ENCODE data around the gene DLG3. TPM values are rescaled to one million over a fixed set of nuclear protein-coding genes. Genes with fewer than 3 reads are reported as not detected.

The DLG3 gene
- total and polyA plus RNA-seq, 2 of the 8 experiments (the other 6 are each of a cell fraction or from before 2014, with no cell fraction given): 29.2 to 63.8 TPM

DNA sequence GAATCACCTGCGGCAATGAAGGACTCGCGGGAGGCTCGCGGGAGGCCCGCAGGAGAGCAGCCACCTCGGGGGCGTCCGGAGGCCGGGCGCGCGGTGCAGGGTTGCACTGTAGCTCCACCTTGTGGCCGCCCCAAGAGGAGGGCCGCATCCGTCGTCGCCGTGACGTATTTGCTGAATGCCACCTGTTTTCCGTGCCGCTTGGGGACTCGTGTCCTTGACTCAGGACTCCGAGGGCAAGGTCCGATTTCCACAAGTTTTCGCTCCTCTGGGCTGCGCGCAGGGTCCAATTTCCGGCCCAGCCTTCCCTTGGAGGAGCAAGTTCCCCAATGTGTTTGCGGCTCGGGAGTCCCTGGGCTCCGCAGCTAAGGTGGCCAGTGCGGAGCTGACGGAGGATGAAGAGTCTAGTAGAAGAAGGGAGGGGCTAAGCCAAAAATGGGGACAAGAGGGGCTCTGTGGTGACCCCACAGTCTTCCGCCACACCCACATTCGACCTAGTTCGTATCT lies 10.7 kb upstream of the DLG3 start:
- POLR2A ChIA-PET (ENCODE audit: partially characterized antibody): interaction anchor here (0.6 to 5.3 kb wide), 5 partner anchors 9 to 212 kb away, joined by 3 to 52 read pairs (median 9); partner anchors contain the start of genes DLG3 and GDPD2
- Histone ChIP-seq H4K5ac (ENCODE audit: insufficient read length, low read depth, low read length) (peak overlapping the region; percentile 40), H3K9ac (replicated peaks in 1 of 4; ENCODE audit: extremely low read depth in 1 of 4, low read depth in 3 of 4, low read length in 3 of 4) (peak overlapping the region in 3 of 4 experiments; percentile 42 to 74 (median 51); a peak in 5 of 7 replicates), H4K20me1 (replicated peaks in 1 of 2; ENCODE audit: control insufficient read depth in 1 of 2, insufficient read depth in 2 of 2, low read length in 2 of 2) (no peaks in the 10 kb centered on the region), H2BK12ac (ENCODE audit: low read depth, low read length) (no peak overlapping the region), H3K9me3 (ENCODE audit: insufficient read depth in 2 of 2, low read depth in 1 of 2, low read length in 1 of 2) (no peaks in the 10 kb centered on the region), H3K79me2 (ENCODE audit: control insufficient read depth in 1 of 2, insufficient read depth in 2 of 2, low read length in 2 of 2) (no peaks in the 10 kb centered on the region), H3K4me2 (ENCODE audit: insufficient read depth in 1 of 2, low read depth in 2 of 2, low read length in 2 of 2) (peak overlapping the region; percentile 15 to 78), H2AFZ (ENCODE audit: low read length) (peak overlapping the region; percentile 97; the same call in 1 of the 2 replicates), H2AK5ac (ENCODE audit: low read depth, low read length) (no peak overlapping the region), H3K4me1 (replicated peaks in 1 of 4; ENCODE audit: control insufficient read depth in 3 of 4, insufficient read depth in 4 of 4, low read length in 3 of 4) (peaks cover 0 to 6% (median 1%) of the 10 kb centered on the region in 4 experiments; a peak in 4 of 7 replicates), H3K27ac (ENCODE audit: low read depth, low read length) (peak overlapping the region; percentile 84), H3K14ac (ENCODE audit: insufficient read length) (no peak overlapping the region), H2BK120ac (replicated peaks; ENCODE audit: low read depth, low read length) (no peak overlapping the region), H2BK15ac (ENCODE audit: low read length) (no peak overlapping the region), H4K8ac (ENCODE audit: extremely low read depth, insufficient read depth, low read length) (no peak overlapping the region), H2BK5ac (ENCODE audit: low read depth, low read length) (peak overlapping the region; percentile 52; the same call in 1 of the 2 replicates), H3K23ac (ENCODE audit: insufficient read length) (no peak overlapping the region), H2BK20ac (ENCODE audit: low read length) (no peak overlapping the region), H3K56ac (replicated peaks; ENCODE audit: insufficient read length, low read depth, low read length) (no peak overlapping the region), H3K36me3 (ENCODE audit: control insufficient read depth in 2 of 4, insufficient read depth in 4 of 4, low read length in 3 of 4) (peaks cover 4 to 22% (median 13%) of the 10 kb centered on the region in 4 experiments), H3K27me3 (replicated peaks in 1 of 4; ENCODE audit: control insufficient read depth in 3 of 4, extremely low read depth in 1 of 4, insufficient read depth in 3 of 4, low read length in 3 of 4) (no peaks in the 10 kb centered on the region), H3K4me3 (ENCODE audit: extremely low read depth in 1 of 4, insufficient read depth in 2 of 4, low read depth in 3 of 4, low read length in 4 of 4) (peak overlapping the region; percentile 44 to 88 (median 76)), H3K79me1 (ENCODE audit: low read depth, low read length) (no peaks in the 10 kb centered on the region), H3K4ac (replicated peaks; ENCODE audit: insufficient read length, low read depth, low read length) (no peak overlapping the region), H4K91ac (replicated peaks; ENCODE audit: insufficient read length, low read length) (no peak overlapping the region), H3K18ac (ENCODE audit: extremely low read depth, low read length) (no peak overlapping the region), H3K23me2 (ENCODE audit: low read depth, low read length) (no peaks in the 10 kb centered on the region; the same call in 1 of the 2 replicates)
- peak; percentile 36 to 76 for DNase-seq (ENCODE audit: low read depth in 1 of 2, low spot score in 2 of 2)
- WGBS, 2 experiments (ENCODE audit: extremely low coverage in 1 of 2, insufficient coverage in 1 of 2, insufficient read length in 1 of 2, insufficient replicate concordance in 2 of 2, low coverage in 1 of 2, low lambda C conversion rate in 2 of 2, missing lambda C conversion rate in 1 of 2): 5% methylated on average over 16 of the region's 37 CpGs; no CpG with 5 or more reads in 1 of the 2 experiments
- CTCF ChIA-PET (ENCODE audit: partially characterized antibody): interaction anchor here (0.6 to 4.2 kb wide), 9 partner anchors 10 to 470 kb away, joined by 3 to 43 read pairs (median 4); partner anchors contain the start of genes DLG3 and GDPD2
- FAIRE-seq: peak; percentile 84
- TF ChIP-seq RAD21 (IDR thresholded peaks at IDR 0.05 in 1 of 2, conservative IDR thresholded peaks at IDR 0.05 in 1 of 2; ENCODE audit: low read depth in 2 of 2, low read length in 2 of 2) (peak; percentile 53 to 68; a peak in 3 of 4 replicates), TAF1 (IDR thresholded peaks at IDR 0.05; ENCODE audit: low read depth, low read length) (peak; percentile 9; the same call in 1 of the 2 replicates), MAFK (IDR thresholded peaks at IDR 0.05; ENCODE audit: low read depth, low read length) (no peak), PHF8 (conservative IDR thresholded peaks at IDR 0.05; ENCODE audit: low read depth, low read length) (0 out of 2 replicates have a peak, but pooled peaks have one; percentile 11), CTCF (IDR thresholded peaks at IDR 0.05; ENCODE audit: control extremely low read depth in 1 of 3, insufficient read depth in 1 of 3, low read depth in 1 of 3, low read length in 3 of 3) (peak in 2 of 3 experiments; percentile 56 to 80; a peak in 3 of 4 replicates), CREB1 (IDR thresholded peaks at IDR 0.05) (peak; percentile 90), CHD2 (IDR thresholded peaks at IDR 0.05; ENCODE audit: low read length) (0 out of 2 replicates have a peak, but pooled peaks have one; percentile 32), POLR2A (IDR thresholded peaks at IDR 0.05; ENCODE audit: control extremely low read depth in 1 of 2, low read depth in 2 of 2, low read length in 2 of 2) (0 out of 3 replicates have a peak, but pooled peaks of 1 of the 2 experiments have one; percentile 9), MAX (IDR thresholded peaks at IDR 0.05) (peak; percentile 69), POLR2AphosphoS5 (IDR thresholded peaks at IDR 0.05; ENCODE audit: low read depth, low read length) (peak; percentile 58)
